22Rv1 (cell line): ENCODE data around the gene ARFGAP1.

ENCODE experiments used
- H3K27ac ChIP-seq: fragments of 450-650 bp; 2 replicates; pipeline ENCODE4 v1.5.1; 2017
- CTCF ChIP-seq: fragments of 450-650 bp; IDR thresholded peaks from 2 replicates; pipeline ENCODE4 v1.5.1; 2017; ENCODE audit warnings: mild to moderate bottlenecking
- ZFX ChIP-seq: fragments of 450-650 bp; IDR thresholded peaks from 2 replicates; pipeline ENCODE4 v1.6.1; 2017; ENCODE audit warnings: antibody characterized with exemption, borderline replicate concordance

ARFGAP1 gene

GRCh38 chr20:63290136-63290676, 17.6 kb downstream of the ARFGAP1 start:
- no peak for TF ChIP-seq CTCF
- TF ChIP-seq ZFX = no peak
- no peak overlapping the region for H3K27ac ChIP-seq

- TF ChIP-seq ZFX (no peak), CTCF (peak; percentile 86)
- no peak overlapping the region for H3K27ac ChIP-seq
These were observed 18.3 kb downstream of the ARFGAP1 start for GRCh38 chr20:63290677-63291472.

- TF ChIP-seq CTCF (no peak), ZFX (no peak)
- H3K27ac ChIP-seq = no peak overlapping the region
These were observed 19.2 kb downstream of the ARFGAP1 start for GRCh38 chr20:63291811-63292210.

GRCh38 chr20:63292292-63292701, 19.7 kb downstream of the ARFGAP1 start:
- H3K27ac ChIP-seq = no peak overlapping the region
- no peak for TF ChIP-seq CTCF
- no peak for TF ChIP-seq ZFX

GRCh38 chr20:63292904-63293303, 20.3 kb downstream of the ARFGAP1 start, which contains the start of gene COL20A1:
Gene COL20A1, plus strand, starts transcription at chr20:63293186. Its CDS starts 1,922 bp downstream, at chr20:63295108.
- H3K27ac ChIP-seq = no peak within 1 kb of the TSS
- TF ChIP-seq ZFX = no peak
- TF ChIP-seq CTCF = no peak

GRCh38 chr20:63293456-63293855, 20.8 kb downstream of the ARFGAP1 start:
- TF ChIP-seq ZFX (no peak), CTCF (no peak)

GRCh38 chr20:63293871-63294535, 21.4 kb downstream of the ARFGAP1 start:
- TF ChIP-seq ZFX (no peak), CTCF (no peak)
- no peak overlapping the region for H3K27ac ChIP-seq

More at GRCh38 chr20:63293456-63293855, 20.8 kb downstream of the ARFGAP1 start:
- H3K27ac ChIP-seq = no peak overlapping the region
